Brain microvascular endothelial cell (primary cell): ENCODE results near the gene TNS1.

Experiments used
- DNase-seq: peaks from one replicate; pipeline ENCODE4 v3.0.0-alpha.2; 2020
- H3K27ac ChIP-seq: fragments of 250-450 bp; sonication (Bioruptor Pico); 2 replicates; pipeline ENCODE4 v1.5.1; 2020; ENCODE audit warnings: mild to moderate bottlenecking, moderate library complexity
- H3K27me3 ChIP-seq: fragments of 250-450 bp; sonication (Bioruptor Pico); replicated peaks from 2 replicates; pipeline ENCODE4 v1.5.1; 2020; ENCODE audit warnings: mild to moderate bottlenecking
- H3K36me3 ChIP-seq: fragments of 250-450 bp; sonication (Bioruptor Pico); replicated peaks from 2 replicates; pipeline ENCODE4 v1.5.1; 2020; ENCODE audit warnings: mild to moderate bottlenecking
- H3K4me3 ChIP-seq: 2 replicates; pipeline ENCODE4 v1.5.1; 2011; ENCODE audit warnings: low read depth, mild to moderate bottlenecking, control low read depth, low read length, moderate library complexity
- in situ Hi-C: cut with HindIII; loops from 2 replicates; pipeline ENCODE4 v1.10.0; 2017; ENCODE audit warnings: low sequenced_read_pairs, low pct_ligation_motif_present
- TF ChIP-seq, protein P1 (sequence below): IDR thresholded peaks from 2 replicates; pipeline ENCODE4 v1.5.1; 2011; ENCODE audit warnings: low read depth, mild to moderate bottlenecking, moderate library complexity, low read length, control low read depth, inconsistent platforms; ENCODE audit errors: missing control alignments

Gene TNS1

DNA sequence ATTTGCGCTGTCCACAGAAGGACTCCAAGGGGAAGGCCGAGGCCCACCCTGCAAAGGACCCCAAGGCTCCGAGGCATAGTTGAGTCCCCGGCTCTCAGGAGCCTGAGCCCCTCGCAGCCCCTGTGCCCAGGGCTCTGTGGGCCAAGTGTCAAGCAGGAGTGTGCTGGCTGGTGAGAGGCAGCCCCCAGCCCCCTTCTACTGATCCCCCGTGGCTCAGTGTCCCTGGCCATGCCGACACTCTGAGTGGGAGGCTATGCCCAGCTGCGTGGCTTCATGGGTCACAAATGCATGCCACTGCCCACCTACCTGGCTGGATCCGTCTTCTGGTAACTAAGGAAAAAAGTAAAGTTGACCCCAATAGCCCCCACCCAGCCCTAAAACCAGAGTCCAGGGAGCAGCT, 172.7 kb downstream of the TNS1 start:
- Histone ChIP-seq H3K36me3 (peaks cover 21% of the 10 kb centered on the region), H3K4me3 (no peak overlapping the region)
- in situ Hi-C loops, result no loop called here

GRCh38 chr2:217829420-217829819, 173.4 kb downstream of the TNS1 start:
- TF ChIP-seq, protein P1, sequence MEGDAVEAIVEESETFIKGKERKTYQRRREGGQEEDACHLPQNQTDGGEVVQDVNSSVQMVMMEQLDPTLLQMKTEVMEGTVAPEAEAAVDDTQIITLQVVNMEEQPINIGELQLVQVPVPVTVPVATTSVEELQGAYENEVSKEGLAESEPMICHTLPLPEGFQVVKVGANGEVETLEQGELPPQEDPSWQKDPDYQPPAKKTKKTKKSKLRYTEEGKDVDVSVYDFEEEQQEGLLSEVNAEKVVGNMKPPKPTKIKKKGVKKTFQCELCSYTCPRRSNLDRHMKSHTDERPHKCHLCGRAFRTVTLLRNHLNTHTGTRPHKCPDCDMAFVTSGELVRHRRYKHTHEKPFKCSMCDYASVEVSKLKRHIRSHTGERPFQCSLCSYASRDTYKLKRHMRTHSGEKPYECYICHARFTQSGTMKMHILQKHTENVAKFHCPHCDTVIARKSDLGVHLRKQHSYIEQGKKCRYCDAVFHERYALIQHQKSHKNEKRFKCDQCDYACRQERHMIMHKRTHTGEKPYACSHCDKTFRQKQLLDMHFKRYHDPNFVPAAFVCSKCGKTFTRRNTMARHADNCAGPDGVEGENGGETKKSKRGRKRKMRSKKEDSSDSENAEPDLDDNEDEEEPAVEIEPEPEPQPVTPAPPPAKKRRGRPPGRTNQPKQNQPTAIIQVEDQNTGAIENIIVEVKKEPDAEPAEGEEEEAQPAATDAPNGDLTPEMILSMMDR, result no peak
- in situ Hi-C loops, result no loop called here
- no peak overlapping the region for H3K4me3 ChIP-seq
- DNase-seq, result no peak
- H3K27ac ChIP-seq, result no peak overlapping the region
- H3K27me3 ChIP-seq, result no peaks in the 10 kb centered on the region
- peaks cover 14% of the 10 kb centered on the region for H3K36me3 ChIP-seq

More for the DNA sequence above, 172.7 kb downstream of the TNS1 start:
- H3K27me3 ChIP-seq, result no peaks in the 10 kb centered on the region
- TF ChIP-seq, protein P1, result no peak
- DNase-seq, result no peak
- no peak overlapping the region for H3K27ac ChIP-seq

- no peak overlapping the region for H3K27ac ChIP-seq
- no peak overlapping the region for H3K4me3 ChIP-seq
- no peak for DNase-seq
- in situ Hi-C loops, result no loop called here
- TF ChIP-seq, protein P1, result no peak
- H3K27me3 ChIP-seq, result no peaks in the 10 kb centered on the region
- peaks cover 10% of the 10 kb centered on the region for H3K36me3 ChIP-seq
Observed at GRCh38 chr2:217828336-217828735, 174.5 kb downstream of the TNS1 start.

DNA sequence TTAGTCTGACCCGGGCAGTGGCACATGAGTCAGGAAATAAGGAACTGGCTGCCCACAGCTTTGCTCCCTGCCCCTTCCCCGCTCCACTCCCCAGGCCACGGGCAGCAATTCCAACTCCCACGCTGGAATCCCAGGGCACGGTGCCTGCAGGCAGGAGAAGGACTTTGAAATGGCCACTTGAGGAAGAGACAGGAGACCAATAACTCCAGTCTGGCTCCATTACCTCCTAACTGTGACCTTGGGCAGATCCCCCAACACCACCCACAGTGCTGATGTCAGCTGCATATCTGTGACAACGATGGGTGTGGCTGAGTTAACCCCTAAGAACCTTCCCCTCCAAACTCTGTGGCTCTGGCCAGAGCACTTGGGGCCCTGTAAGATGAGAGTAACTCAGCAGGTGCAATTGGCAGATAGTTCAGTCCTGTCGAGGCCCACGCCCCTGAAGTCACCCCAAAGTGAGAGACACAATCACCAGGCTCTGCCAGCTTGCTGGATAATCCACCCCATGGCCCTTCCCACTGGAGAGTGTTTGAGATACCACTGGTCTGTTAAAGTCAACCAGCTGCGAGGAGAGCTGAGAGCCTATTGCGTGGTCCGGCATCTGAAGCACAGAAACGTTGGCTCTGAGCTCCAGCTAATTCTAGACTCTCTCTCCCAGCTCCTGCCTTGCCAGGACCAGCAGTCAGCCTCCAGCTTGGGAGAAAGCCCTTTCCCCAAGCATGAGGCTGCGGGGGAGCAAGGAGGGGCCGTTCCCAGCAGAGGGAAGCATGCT, 175.2 kb downstream of the TNS1 start:
- Histone ChIP-seq H3K36me3 (peaks cover 5% of the 10 kb centered on the region), H3K27ac (no peak overlapping the region), H3K27me3 (no peaks in the 10 kb centered on the region), H3K4me3 (no peak overlapping the region)
- in situ Hi-C loops, result no loop called here
- TF ChIP-seq, protein P1, result no peak
- DNase-seq, result no peak

- in situ Hi-C loops, result no loop called here
- Histone ChIP-seq H3K4me3 (no peak overlapping the region), H3K27me3 (no peaks in the 10 kb centered on the region), H3K27ac (no peak overlapping the region), H3K36me3 (peaks cover 2% of the 10 kb centered on the region)
- no peak for DNase-seq
- TF ChIP-seq, protein P1, result no peak
Observed at GRCh38 chr2:217826991-217827390, 175.8 kb downstream of the TNS1 start.

DNA sequence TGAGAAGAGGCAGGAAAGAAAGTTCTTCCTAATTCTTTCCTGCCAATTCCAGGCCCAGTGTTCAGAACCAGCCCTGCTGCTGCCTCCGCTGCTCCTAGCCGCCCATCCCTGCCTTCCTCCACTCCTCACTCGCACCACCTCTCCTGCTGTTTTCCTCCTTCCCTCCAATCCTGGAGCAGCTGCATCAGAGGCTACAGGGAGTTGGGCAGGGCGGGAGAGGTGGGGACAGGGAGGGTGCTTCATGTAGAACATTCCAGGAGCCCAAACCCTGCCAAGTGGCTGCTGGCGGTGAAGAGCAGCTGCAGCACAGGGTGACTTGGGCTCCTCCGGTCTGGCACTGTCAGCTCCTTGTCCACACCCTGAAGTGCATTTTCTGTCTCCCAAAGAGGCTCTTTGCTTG, 176.3 kb downstream of the TNS1 start:
- peaks cover 2% of the 10 kb centered on the region for H3K36me3 ChIP-seq
- H3K27ac ChIP-seq, result no peak overlapping the region
- in situ Hi-C loops, result no loop called here
- TF ChIP-seq, protein P1, result no peak
- no peak for DNase-seq
- H3K4me3 ChIP-seq, result no peak overlapping the region
- H3K27me3 ChIP-seq, result no peaks in the 10 kb centered on the region
